OCI-LY3 (cell line): ENCODE measurements around the gene TOP3B.

Experiments used
- H2AFZ ChIP-seq: fragments of 200-600, 300-600 bp; shearing (Covaris generic); 2 replicates; pipeline ENCODE4 v1.6.0; 2014; ENCODE audit warnings: antibody characterized with exemption, low read depth, low read length
- H3K27ac ChIP-seq: fragments of 200-600, 300-600 bp; sonication (generic); 2 replicates; pipeline ENCODE4 v1.5.1; 2014; ENCODE audit warnings: mild to moderate bottlenecking, low read length, moderate library complexity, mixed read lengths
- H3K27me3 ChIP-seq: fragments of 200-600, 300-600 bp; sonication (generic); 2 replicates; pipeline ENCODE4 v1.6.1; 2014; ENCODE audit warnings: low read depth, low read length, mixed read lengths
- H3K36me3 ChIP-seq: fragments of 200-600, 300-600 bp; sonication (generic); replicated peaks from 2 replicates; pipeline ENCODE3; 2014; ENCODE audit warnings: low read depth, low read length, mixed read lengths
- H3K4me1 ChIP-seq: fragments of 300-600, 200-600 bp; sonication (generic); 2 replicates; pipeline ENCODE4 v1.6.1; 2014; ENCODE audit warnings: low read length, mixed read lengths
- H3K4me2 ChIP-seq: fragments of 200-600, 300-600 bp; sonication (generic); 2 replicates; pipeline ENCODE4 v1.6.1; 2014; ENCODE audit warnings: low read length, mixed read lengths
- H3K4me3 ChIP-seq: fragments of 300-600, 200-600 bp; sonication (generic); 2 replicates; pipeline ENCODE4 v1.5.1; 2014; ENCODE audit warnings: antibody characterized with exemption, mild to moderate bottlenecking, low read length, moderate library complexity
- H3K79me2 ChIP-seq: fragments of 300-600, 200-600 bp; shearing (Covaris generic); 2 replicates; pipeline ENCODE4 v1.6.1; 2014; ENCODE audit warnings: mild to moderate bottlenecking, low read length, mixed read lengths
- H3K9ac ChIP-seq: fragments of 300-600, 200-600 bp; shearing (Covaris generic); 2 replicates; pipeline ENCODE4 v1.6.0; 2014; ENCODE audit warnings: mild to moderate bottlenecking, low read length, moderate library complexity
- H3K9me3 ChIP-seq: fragments of 200-600, 300-600 bp; shearing (Covaris generic); 2 replicates; pipeline ENCODE4 v1.6.1; 2014; ENCODE audit warnings: low read length, mixed read lengths; ENCODE audit not compliant: insufficient read depth
- H4K20me1 ChIP-seq: fragments of 200-600, 300-600 bp; sonication (generic); 2 replicates; pipeline ENCODE4 v1.6.1; 2016; ENCODE audit warnings: low read length, mixed read lengths; ENCODE audit not compliant: insufficient read depth
- CTCF ChIP-seq: fragments of 200-600, 300-600 bp; sonication (generic); IDR thresholded peaks from 2 replicates; pipeline ENCODE4 v1.5.1; 2014; ENCODE audit warnings: antibody characterized with exemption, low read length, low read depth
- EZH2phosphoT487 ChIP-seq: fragments of 200-600 bp; shearing (Covaris generic); IDR thresholded peaks from 2 replicates; pipeline ENCODE4 v1.6.1; 2018; ENCODE audit warnings: antibody characterized with exemption, mixed run types, low read depth

Gene TOP3B

GRCh38 chr22:21984793-21985192 is 2.2 kb upstream of the TOP3B start:
- TF ChIP-seq EZH2phosphoT487: no peak
- peak; percentile 77 for TF ChIP-seq CTCF
- peaks cover 10% of the 10 kb centered on the region for H3K4me1 ChIP-seq
- H3K9me3 ChIP-seq: no peaks in the 10 kb centered on the region
- H3K27ac ChIP-seq: no peak overlapping the region
- H3K27me3 ChIP-seq: peaks cover 6% of the 10 kb centered on the region; the same call in 1 of the 2 replicates
- no peaks in the 10 kb centered on the region for H3K36me3 ChIP-seq
- H3K4me3 ChIP-seq: no peak overlapping the region
- no peak overlapping the region for H3K4me2 ChIP-seq
- H2AFZ ChIP-seq: peak overlapping the region; percentile 60; the same call in 1 of the 2 replicates
- no peak overlapping the region for H3K9ac ChIP-seq
- no peaks in the 10 kb centered on the region for H4K20me1 ChIP-seq
- H3K79me2 ChIP-seq: peaks cover 27% of the 10 kb centered on the region

- no peak overlapping the region for H3K27ac ChIP-seq
- H3K4me1 ChIP-seq: peaks cover 10% of the 10 kb centered on the region
- H3K4me3 ChIP-seq: peak overlapping the region; percentile 87
- no peak overlapping the region for H2AFZ ChIP-seq
- H3K9ac ChIP-seq: peak overlapping the region; percentile 86
- H3K79me2 ChIP-seq: peaks cover 27% of the 10 kb centered on the region
- H3K4me2 ChIP-seq: peak overlapping the region; percentile 95
- no peaks in the 10 kb centered on the region for H3K9me3 ChIP-seq
- H4K20me1 ChIP-seq: 0 out of 2 replicates have a peak, but pooled peaks cover 6% of the 10 kb centered on the region
- H3K36me3 ChIP-seq: no peaks in the 10 kb centered on the region
- no peaks in the 10 kb centered on the region for H3K27me3 ChIP-seq
- no peak for TF ChIP-seq CTCF
- TF ChIP-seq EZH2phosphoT487: no peak
These were observed 713 bp downstream of the TOP3B start for GRCh38 chr22:21981874-21982273.

- Histone ChIP-seq H3K27me3 (no peaks in the 10 kb centered on the region), H3K4me3 (no peak overlapping the region), H3K79me2 (peaks cover 36% of the 10 kb centered on the region), H4K20me1 (0 out of 2 replicates have a peak, but pooled peaks cover 15% of the 10 kb centered on the region), H3K4me2 (no peak overlapping the region), H2AFZ (no peak overlapping the region), H3K4me1 (peaks cover 10% of the 10 kb centered on the region), H3K9ac (no peak overlapping the region), H3K36me3 (peaks cover 3% of the 10 kb centered on the region), H3K9me3 (no peaks in the 10 kb centered on the region), H3K27ac (no peak overlapping the region)
- TF ChIP-seq EZH2phosphoT487 (no peak), CTCF (no peak)
These were observed 2.0 kb downstream of the TOP3B start for GRCh38 chr22:21980547-21980946.

GRCh38 chr22:21978564-21979386 is 3.8 kb downstream of the TOP3B start:
- no peak overlapping the region for H3K4me2 ChIP-seq
- H4K20me1 ChIP-seq: 0 out of 2 replicates have a peak, but pooled peaks cover 15% of the 10 kb centered on the region
- H3K4me1 ChIP-seq: peaks cover 10% of the 10 kb centered on the region
- H3K27ac ChIP-seq: no peak overlapping the region
- no peaks in the 10 kb centered on the region for H3K9me3 ChIP-seq
- no peak overlapping the region for H3K4me3 ChIP-seq
- no peaks in the 10 kb centered on the region for H3K27me3 ChIP-seq
- TF ChIP-seq CTCF (no peak), EZH2phosphoT487 (no peak)
- H3K36me3 ChIP-seq: peaks cover 16% of the 10 kb centered on the region
- no peak overlapping the region for H3K9ac ChIP-seq
- H2AFZ ChIP-seq: no peak overlapping the region
- peaks cover 36% of the 10 kb centered on the region for H3K79me2 ChIP-seq
